GM18868 (cell line): ENCODE measurements around the gene TNP1.

Experiments used
- ATAC-seq: cut with Tn5 transposase; IDR thresholded peaks from one replicate; pipeline ENCODE4 v1.9.1; 2021; ENCODE audit warnings: mild to moderate bottlenecking, moderate library complexity; ENCODE audit not compliant: unreplicated experiment

TNP1 gene, protein sequence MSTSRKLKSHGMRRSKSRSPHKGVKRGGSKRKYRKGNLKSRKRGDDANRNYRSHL

GRCh38 chr2:216859944-216860343, at the start of gene TNP1:
Gene TNP1 (minus strand): TSS chr2:216860064. CDS start chr2:216860034, 30 bp downstream.
- ATAC-seq, result no peak

DNA sequence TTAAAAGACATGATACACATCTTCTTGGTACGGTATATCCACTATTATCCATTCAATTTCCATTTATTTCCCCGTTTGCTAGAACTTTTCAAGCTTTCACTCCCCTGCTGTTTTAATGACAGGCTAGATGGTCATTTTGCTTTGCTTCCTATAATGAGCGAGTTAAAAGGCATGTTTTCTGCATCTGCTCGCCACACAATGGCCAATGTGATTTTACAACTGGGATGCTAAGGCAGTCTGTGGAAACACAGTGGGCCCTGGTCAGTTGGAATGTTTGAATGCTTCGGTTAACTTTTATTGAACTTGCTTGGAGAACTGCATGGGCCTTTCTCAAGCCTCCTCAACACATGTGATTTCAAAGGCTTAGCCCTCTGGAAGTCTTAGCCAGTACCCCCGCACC, 48.4 kb upstream of the TNP1 start:
- ATAC-seq, result no peak

- no peak for ATAC-seq
Measured at GRCh38 chr2:216905649-216906329, 45.9 kb upstream of the TNP1 start.

DNA sequence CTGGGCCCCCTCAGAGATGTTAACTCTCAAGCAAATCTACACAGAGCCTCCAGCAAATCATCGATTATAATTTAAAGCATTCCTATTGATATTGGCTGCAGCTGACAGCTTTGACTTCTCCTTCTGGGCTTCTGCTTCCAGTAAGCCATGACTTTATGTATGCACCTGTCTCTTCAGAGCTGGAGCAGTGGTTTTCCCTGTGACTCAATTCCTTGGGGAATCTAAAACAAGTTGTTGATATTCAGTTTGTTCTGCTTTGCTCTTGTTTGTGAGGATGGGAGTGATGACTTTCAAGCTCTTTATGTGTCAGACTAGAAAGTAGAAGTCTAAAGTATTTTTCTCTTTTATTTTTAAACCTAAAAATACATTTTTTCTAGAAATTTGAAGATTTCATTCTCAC, 45.1 kb upstream of the TNP1 start:
- ATAC-seq, result no peak

DNA sequence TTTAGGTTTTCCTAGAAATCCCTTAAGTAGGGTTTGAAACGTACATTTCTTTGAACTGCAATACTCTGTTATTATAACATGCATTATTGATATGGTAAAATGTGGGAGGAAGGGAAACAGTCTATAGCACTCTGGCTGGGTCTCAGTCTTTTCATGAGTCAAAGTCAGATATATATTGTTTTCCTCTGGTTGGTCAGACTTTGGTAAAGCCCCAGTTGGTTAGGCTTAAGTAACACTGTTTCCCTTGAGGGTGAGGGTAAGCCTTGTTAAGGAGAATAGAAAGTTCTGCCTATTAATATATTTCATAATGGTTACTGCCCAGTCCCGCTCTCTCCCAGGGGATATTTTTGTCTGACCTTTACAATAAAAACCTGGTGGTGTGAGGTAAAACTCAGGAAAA, 44.7 kb upstream of the TNP1 start:
- ATAC-seq, result no peak

DNA sequence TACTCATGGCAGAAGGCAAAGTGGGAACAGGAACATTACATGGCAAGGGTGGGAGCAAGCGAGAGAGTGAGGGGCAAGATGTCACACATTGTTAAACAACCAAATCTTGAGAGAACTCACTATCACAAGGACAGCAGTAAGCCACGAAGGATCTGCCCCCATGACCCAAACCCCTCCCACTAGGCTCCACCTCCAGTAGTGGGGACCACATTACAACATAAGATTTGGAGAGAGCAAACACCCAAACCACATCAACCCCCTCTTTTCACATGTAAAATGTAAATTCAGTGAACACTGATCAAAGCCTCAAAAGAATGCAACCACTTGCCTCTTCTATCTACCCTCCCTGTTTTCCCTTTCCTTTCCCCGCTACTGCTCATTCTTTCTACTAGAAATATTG, 43.6 kb upstream of the TNP1 start:
- no peak for ATAC-seq

DNA sequence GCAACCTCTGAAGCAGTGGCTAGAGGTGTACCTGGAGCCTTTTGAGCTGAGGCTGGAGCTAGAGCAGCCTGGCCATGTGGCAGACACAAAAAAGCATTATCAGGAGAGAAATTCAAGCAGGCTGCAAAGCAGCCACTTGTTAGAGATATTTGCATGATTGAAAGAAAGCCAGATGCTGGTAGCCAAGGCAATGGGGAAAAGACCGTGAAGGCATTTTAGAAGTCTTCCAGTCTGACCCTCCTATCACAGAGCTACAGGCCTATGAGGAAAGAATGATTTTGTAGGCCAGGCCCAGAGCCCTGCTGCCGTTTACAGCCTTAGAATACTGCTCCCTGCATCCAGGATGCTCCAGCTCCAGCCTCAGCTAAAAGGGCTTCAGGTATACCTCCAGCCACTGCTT, 41.4 kb upstream of the TNP1 start:
- no peak for ATAC-seq

GRCh38 chr2:216900406-216900805, 40.5 kb upstream of the TNP1 start:
- ATAC-seq, result no peak

GRCh38 chr2:216897561-216898203, 37.8 kb upstream of the TNP1 start:
- no peak for ATAC-seq

DNA sequence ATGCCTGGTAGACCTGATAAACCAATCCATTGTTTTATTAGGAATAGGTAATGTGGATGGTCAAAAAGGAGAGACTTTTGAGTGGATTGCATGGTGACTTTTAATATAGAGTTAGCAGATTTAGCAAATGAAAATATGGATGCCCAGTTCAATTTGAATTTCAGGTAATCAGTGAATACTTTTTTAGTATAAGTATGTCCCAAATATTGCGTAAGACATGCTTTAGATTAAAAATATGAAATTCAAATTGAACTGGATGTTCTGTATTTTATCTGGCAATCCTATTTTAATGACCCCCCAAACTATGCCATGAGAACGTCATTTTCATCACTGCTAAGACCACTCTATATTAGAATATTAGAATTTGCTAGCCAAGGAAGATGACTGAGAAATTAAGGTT, 30.3 kb upstream of the TNP1 start:
- no peak for ATAC-seq

DNA sequence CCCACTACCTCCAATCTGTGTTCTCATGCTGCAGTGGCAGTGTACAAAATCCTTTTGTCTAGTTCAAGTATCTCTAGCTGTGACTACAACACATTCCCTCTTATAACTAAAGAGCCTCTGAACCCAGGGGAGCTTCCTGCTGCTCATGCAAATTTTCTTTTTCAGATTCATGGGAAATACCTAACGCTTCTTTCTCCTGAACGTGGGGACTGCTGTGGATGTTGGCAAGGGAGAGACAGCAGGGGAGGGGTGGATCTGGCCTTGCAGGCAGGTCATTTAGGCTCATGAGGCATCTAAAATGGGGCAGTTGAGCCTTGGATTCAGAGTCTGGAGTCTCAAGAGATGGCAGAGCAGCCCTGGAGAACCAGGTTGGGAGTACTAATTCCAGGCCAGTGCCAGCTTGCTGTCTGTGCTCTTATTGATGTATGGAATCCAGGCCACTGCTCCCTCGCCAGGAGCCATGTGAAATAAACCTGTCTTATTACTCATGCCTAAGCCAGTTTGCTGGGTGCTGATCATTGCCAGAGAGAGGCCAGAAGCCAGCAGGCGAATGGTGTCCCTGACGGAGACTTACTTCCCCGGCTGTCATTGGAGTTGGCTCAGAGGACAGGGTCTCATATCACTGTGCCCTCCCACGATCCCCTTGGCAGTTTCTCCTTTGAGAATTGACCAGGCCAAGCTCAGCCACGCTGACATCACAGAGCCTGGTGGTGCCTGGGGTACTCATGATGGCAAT, 29.2 kb upstream of the TNP1 start:
- no peak for ATAC-seq

DNA sequence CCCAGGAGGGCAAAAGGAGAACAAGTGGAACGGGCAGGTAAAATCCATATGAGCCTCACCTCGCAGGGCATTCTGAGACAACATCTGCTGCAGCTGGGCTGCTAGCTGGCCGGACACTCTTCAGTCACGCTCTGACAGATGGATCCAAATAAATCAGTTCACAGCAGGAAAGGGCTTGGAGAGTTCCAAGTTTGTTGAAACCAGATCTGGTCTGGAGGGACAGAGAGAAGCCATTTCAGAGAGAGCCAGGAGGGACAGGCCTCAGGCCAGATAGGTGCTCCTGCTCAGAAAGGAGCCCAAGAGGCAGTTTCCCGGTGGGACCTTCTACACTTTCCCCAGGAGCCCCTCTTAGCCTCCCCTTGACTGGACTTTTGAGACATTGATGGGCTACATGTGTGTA, 28.2 kb upstream of the TNP1 start:
- ATAC-seq, result no peak

DNA sequence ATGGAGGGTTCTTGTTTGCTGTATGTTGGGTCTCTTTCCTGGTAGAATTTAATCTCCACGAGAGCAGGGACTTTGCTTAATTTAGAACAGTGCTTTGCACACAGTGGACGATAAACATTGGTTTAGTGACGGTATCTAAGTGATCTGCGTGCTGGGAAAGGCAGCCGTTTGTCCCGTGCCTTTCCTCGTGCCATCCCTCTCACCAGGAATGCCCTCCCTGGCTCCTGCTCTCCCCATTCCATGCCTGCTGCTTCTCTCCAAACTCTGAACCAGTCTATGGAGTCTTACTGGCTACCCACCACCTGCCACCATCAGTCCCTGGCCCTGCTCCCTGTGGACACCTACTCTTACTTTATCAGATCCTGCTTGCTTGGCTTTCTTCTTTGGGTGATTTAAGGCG, 27.3 kb upstream of the TNP1 start:
- ATAC-seq, result no peak

- no peak for ATAC-seq
Measured at GRCh38 chr2:216885117-216885553, 25.3 kb upstream of the TNP1 start.

DNA sequence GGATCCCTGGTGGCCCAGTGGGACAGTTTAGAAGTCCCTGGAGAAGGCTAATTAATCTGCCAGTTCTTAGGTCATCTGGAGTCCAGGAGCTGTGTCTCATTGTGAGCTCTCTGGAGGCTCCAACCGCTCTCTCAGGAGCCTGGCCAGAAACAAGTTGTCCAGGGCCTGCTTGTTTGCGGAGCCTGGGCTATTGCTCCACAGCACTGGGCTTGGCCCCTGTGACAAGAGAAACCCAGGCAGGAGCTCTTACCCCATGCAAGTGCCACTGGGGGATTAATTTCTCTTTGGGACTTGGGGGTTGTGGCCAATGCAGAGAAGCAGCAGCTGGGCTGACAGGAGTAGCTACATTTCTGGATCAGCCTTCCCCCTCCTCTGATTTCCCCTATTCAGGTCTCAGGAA, 24.5 kb upstream of the TNP1 start:
- no peak for ATAC-seq

GRCh38 chr2:216882876-216883275, 23.0 kb upstream of the TNP1 start:
- no peak for ATAC-seq

DNA sequence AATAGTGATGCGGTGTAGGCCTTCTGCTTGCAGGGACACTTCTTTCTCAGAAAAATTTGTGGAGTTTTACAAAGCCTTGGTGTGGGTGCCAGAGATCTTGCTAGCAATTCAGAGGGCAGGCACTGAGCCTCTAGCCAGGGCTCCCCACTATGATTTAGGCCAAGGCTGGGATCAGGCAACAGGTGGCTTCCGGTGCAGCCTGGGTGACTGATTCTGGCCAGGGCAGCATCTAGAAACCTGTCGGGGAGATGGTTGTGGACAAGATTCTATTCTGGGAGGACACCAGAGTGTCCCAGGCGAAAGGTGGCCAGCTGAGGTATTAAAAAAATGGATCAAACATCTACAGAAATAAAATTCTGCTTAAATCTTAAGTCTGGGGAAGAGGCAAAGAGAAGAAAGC, 21.5 kb upstream of the TNP1 start:
- no peak for ATAC-seq

GRCh38 chr2:216880509-216881184, 20.8 kb upstream of the TNP1 start:
- ATAC-seq, result no peak

GRCh38 chr2:216879727-216880508, 20.1 kb upstream of the TNP1 start:
- ATAC-seq, result no peak

GRCh38 chr2:216878072-216878471, 18.2 kb upstream of the TNP1 start:
- no peak for ATAC-seq

DNA sequence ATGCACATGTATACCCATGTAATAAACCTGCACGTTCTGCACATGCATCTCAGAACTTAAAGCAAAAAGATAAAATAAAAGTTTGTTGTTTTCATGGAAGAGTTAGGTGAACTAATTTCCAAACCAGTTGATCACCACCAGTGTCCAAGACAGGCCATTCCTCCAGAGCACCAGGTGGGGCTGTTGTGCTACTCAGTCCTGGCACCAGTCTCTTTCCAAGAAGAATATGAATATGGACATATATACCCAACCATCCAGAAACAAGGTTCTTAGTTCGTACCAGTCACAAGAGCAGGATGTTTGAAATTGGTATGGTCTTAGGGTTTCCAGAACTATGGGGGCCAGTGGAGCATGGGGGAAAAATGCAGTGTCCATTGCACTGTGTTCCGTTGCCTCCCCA, 17.2 kb upstream of the TNP1 start:
- no peak for ATAC-seq
